ENCODE measurements around the gene GIMAP7.
"Not testable (repeated sequence)": the region's sequence is repeated elsewhere in the genome, so short reads cannot be mapped to it uniquely, and the experiment has no call there.

The GIMAP7 gene

DNA sequence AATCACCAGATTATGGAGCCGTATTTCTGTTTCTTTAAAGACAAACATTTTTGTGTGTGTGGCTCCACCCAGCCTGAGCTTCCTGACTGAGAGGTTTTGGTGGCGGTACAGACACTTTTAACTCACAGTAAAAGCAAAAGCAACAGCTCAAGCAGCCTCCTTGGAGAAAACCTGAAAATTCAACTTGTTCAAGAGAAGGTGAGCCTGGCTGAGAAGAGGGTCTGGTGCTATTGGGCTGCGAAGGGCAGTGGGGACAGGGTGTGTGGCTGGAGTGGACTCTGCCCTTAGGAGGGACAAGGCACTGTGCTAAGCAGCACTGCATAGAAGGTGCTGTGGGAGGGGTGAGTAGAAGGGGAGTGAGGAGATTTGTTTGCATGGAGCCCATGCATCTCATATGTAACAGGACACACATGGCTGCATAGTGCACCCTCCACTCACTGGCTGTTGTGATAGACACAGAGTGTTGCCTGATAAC, at the start of gene GIMAP7:
Gene GIMAP7 (plus strand): TSS at position 125 of the 475 bp plus-strand sequence. CDS start 5,103 bp downstream, outside the sequence.
- DNase-seq = no peak
- intact Hi-C loops (cut with DNase I) = no loop called here

- intact Hi-C loops (cut with DNase I) = no loop called here
- no peak for DNase-seq
These were observed 49.7 kb upstream of the GIMAP7 start for GRCh38 chr7:150464962-150465361.

DNA sequence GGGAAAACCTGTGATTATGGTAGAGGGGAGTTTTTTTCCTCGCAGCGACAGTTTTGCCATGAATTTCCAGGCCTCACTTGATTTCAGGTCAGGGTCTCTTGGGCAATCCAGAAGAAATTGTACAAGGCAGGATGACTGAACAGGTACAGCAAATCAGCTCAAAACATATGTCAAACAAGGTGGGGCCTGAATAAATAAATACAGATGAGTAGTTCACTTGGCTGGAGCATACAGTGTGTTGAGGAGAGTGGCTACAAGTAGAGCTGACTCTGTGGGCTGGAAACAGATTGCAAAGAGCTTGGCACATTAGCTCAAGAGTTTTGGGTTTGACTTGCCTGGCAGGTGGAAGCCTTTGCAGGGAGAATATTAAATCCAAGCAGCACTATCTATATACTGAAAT, 49.3 kb upstream of the GIMAP7 start:
- no peak for DNase-seq
- intact Hi-C loops (cut with DNase I) = no loop called here

GRCh38 chr7:150466477-150466876, 48.2 kb upstream of the GIMAP7 start:
- intact Hi-C loops (cut with DNase I) = no loop called here
- DNase-seq = no peak

- intact Hi-C loops (cut with DNase I) = no loop called here
- no peak for DNase-seq
These were observed 46.4 kb upstream of the GIMAP7 start for GRCh38 chr7:150468241-150468640.

DNA sequence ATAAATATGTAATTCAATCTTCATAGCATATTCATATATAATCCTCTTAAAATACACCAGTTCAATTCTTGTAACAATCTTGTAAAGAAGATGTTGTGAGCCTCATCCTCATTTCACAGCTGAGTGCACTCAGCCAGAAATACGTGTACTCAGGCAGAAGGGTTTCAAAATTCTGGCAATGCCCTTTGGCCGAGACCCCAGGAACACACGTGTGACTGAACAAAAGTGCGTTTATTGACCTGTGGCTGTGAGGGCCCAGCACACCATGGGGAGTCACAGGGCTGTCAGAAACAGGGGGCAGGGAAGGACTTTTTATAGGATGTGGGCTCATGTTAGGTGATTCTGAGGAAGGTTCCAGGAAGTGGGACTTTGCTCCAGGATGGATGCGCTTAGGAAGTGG, 42.8 kb upstream of the GIMAP7 start:
- intact Hi-C loops (cut with DNase I) = no loop called here
- no peak for DNase-seq

GRCh38 chr7:150473902-150474301, 40.8 kb upstream of the GIMAP7 start:
- intact Hi-C loops (cut with DNase I) = no loop called here

GRCh38 chr7:150476285-150476684, 38.4 kb upstream of the GIMAP7 start:
- no peak for DNase-seq
- intact Hi-C loops (cut with DNase I) = no loop called here

More at GRCh38 chr7:150473902-150474301, 40.8 kb upstream of the GIMAP7 start:
- no peak for DNase-seq

GRCh38 chr7:150476819-150477631, 37.6 kb upstream of the GIMAP7 start:
- DNase-seq = no peak
- intact Hi-C loops (cut with DNase I) = no loop called here

- DNase-seq = no peak
- intact Hi-C loops (cut with DNase I) = no loop called here
These were observed 35.5 kb upstream of the GIMAP7 start for GRCh38 chr7:150479023-150479716.

- no peak for DNase-seq
- intact Hi-C loops (cut with DNase I) = no loop called here
These were observed 33.3 kb upstream of the GIMAP7 start for GRCh38 chr7:150481186-150481920.

DNA sequence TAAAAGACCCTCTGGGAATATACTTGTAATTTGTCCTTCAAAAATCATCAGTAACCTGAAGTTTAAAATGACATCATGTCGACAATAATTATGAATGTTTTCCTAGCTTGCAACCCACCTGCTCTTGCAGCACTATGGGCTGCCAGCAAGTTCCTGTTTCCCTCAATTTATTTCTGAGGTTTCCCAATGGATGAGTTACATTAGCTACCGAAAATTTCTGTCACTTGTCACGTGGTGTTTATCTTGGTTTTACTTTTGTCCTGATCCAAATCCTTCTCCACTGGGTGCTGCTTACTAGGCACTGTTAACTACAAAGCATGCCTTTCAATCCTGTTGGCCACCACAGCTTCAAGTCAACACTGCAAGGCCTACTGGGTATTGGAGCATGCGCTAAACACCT, 32.8 kb upstream of the GIMAP7 start:
- intact Hi-C loops (cut with DNase I) = no loop called here
- DNase-seq = no peak

DNA sequence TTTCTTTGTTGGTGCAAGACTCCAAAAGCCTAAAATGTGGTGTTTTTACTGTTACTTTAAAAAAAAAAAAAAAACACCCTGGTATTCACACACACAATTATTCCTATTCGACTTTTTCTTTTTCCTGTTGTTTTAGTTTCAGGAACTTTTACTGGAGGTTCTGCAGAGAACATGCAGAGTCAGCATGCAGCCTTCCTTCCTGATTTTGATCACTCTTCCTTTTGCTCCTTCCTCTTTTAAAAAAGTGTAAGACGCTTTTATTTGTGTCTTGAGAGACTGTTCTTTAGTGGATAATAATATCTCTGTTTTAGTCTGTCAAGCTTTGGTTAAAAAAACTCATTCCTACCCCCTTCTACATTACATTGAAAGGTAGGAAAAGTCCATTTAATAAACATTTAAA, 31.2 kb upstream of the GIMAP7 start:
- DNase-seq; intact Hi-C loops (cut with DNase I): not testable (repeated sequence)

GRCh38 chr7:150484071-150484470, 30.6 kb upstream of the GIMAP7 start:
- not testable (repeated sequence) for DNase-seq

DNA sequence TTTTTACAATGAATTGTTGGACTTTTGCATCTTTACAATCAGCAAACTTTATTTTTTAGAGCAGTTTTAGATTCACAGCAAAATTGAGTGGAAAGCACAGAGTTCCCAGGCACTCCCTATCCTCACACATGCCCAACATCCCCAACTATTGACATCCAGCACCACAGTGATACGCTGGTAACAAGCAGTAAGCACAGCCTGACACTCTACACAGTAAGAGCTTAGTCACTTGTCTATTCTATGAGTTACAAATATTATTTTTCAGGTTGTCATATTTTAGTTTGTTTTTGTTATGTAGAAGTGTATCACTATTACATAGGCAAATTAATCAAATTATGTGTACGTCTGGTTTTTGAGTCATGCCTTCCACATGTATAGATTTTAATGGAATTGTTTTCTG, 27.0 kb upstream of the GIMAP7 start:
- DNase-seq = no peak
- intact Hi-C loops (cut with DNase I) = no loop called here

More at GRCh38 chr7:150484071-150484470, 30.6 kb upstream of the GIMAP7 start:
- intact Hi-C loops (cut with DNase I) = not testable (repeated sequence)

DNA sequence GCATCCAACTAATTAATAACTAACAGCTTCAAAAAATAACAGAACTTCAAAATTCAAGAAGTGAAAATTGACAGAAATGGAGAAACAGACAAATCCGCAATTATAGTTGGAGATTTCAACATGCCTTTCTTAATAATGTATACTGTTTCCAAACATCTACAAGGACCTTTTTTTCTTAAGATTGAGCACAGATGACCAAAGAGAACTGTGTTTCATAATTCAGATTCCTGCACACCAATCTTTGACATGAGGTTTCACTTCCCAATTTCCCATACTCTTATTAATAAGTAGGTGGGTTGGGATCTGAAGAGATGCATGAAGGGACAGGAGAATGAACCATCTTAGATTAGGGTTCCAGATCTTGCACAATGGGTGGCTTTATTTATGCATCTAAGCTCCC, 24.9 kb upstream of the GIMAP7 start:
- no peak for DNase-seq
- intact Hi-C loops (cut with DNase I) = no loop called here

GRCh38 chr7:150493442-150493841, 21.2 kb upstream of the GIMAP7 start:
- DNase-seq; intact Hi-C loops (cut with DNase I): not testable (repeated sequence)

DNA sequence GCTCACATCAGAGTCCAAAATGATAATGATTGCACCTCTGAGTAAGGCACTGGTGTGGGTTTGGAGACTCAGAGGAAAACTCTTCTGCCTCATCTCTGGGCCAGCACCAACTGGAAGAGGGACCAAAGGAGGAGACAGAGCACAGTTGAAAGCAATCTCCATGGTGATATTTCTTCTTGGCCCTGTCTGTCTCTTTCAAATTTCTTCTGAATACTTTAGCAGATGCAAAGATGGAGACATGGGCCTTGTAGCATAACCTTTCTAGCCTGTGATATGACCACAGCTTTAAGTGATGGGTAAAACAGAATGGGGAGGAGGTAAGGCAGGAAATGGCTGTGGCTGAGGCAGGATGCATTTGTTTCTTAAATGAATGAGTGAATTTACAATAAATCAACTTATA, 12.2 kb upstream of the GIMAP7 start:
- intact Hi-C loops (cut with DNase I) = no loop called here
- DNase-seq = no peak

- DNase-seq = no peak
- intact Hi-C loops (cut with DNase I) = no loop called here
These were observed 11.5 kb upstream of the GIMAP7 start for GRCh38 chr7:150503155-150503554.

DNA sequence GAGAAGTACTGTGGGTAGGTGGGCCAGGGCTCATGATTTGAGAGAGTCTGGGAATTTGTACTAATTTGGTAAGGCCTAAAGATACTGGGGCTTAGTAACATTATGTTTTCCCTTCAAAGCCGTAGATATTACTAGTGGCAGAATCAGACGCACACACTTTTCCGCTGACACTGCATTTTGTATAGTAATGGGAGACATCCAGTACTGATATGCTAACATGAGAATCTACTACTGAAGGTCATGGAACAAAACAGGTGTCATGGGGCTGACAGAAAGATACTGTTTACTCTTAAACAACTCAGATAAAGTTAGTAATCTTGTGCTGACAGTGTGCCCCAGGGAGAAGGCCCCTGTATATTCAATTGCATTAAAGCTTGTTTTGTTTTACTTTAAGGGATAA, 11.1 kb upstream of the GIMAP7 start:
- intact Hi-C loops (cut with DNase I) = no loop called here
- no peak for DNase-seq

DNA sequence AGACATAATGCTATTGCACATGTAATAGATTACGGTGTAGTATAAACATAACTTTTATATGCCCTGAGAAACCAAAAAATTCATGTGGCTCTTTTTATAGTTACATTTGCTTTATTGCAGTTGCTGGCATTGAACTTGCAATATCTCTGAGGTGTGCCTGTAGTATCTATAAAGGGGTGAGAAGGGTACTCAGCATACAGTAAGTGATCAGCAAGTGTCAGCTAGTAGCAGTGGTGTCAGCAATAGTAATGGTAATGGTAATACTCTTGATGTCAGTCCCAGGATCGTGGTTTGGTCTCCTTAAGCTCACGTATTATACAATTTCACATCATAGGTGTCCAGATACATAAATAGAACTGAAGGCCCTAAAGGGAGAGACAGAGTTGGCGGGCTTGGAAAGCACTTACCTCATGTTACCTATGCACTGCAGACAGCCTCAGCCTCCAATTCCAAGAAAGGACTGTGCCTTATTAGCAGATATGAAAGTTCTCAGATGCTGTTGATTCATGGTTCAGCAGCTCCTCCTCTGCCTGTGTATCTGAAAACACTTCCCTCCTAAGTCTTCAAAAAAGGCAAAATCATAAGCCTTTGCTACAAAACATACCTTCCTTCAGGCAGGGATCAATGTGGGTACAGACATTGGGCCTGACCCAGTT, 6.6 kb upstream of the GIMAP7 start:
- DNase-seq = no peak
- intact Hi-C loops (cut with DNase I) = no loop called here
